ENCODE results near the gene GABRG2. TPM values are rescaled to one million over a fixed set of nuclear protein-coding genes. Genes with fewer than 3 reads are reported as not detected.

Gene GABRG2
- polyA plus RNA-seq, 1 experiment, result not detected

DNA sequence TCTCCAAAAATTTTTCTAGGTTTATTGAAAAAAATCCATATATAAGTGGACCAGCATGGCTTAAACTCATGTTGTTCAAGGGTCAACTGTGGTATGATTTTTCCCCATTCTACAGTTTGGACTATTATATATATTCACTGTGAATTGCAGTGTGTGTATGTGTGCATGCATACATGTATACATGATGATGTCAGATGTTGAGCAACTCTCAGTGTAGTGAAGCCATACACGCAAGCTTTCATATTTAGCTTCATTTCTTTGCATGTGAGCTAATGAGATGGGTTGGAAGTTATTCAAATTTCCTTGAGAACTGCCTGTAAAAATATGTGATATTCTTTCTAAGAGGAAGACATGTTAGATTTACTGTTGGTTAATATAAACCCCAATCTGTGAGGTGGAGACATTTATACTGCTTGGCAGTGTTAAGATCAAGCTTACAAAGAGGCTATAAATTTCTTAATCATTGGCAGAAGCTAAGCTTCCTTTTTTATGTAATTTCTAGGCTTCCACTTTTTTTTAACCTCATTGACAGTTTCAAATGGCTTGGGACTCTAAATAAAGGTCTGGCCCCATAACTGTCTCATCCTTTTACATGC lies 134.8 kb downstream of the GABRG2 start:
- no peak for TF ChIP-seq CTCF (IDR thresholded peaks at IDR 0.05; ENCODE audit: low read depth, low read length)
- POLR2A ChIA-PET, result no interaction called here

More for the DNA sequence above, 134.8 kb downstream of the GABRG2 start:
- no peak for DNase-seq (ENCODE audit: low read depth, low spot score)
- Histone ChIP-seq H3K27ac (ENCODE audit: low read depth, low read length) (no peak overlapping the region), H3K4me3 (ENCODE audit: low read depth, low read length) (no peak overlapping the region), H3K9me3 (ENCODE audit: control insufficient read depth, insufficient read depth, low read length) (no peaks in the 10 kb centered on the region; the same call in 1 of the 2 replicates), H3K27me3 (ENCODE audit: control insufficient read depth, insufficient read depth, low read length) (no peaks in the 10 kb centered on the region)
- CTCF ChIA-PET, result no interaction called here

Other genes with a start within 250 kb of the GABRG2 start
- gene GABRA1, start 219.7 kb upstream of the GABRG2 start, polyA plus RNA-seq (2011; rRNA removed), result not detected in 2 replicates